Liver (tissue), 9 donors: ENCODE data around the gene DHX57. TPM values are rescaled to one million over a fixed set of nuclear protein-coding genes. Genes with fewer than 3 reads are reported as not detected.

Experiments used
- DNase-seq: peaks from one replicate; pipeline ENCODE4 v3.0.0-alpha.2; 2017; ENCODE audit warnings: low spot score
- H3K27ac ChIP-seq, 2 donors: one replicate each; pipeline ENCODE4 v1.7.0; 2013; ENCODE audit warnings: inconsistent platforms in 2 of 2, low read length in 2 of 2, control low read depth in 1 of 2, low read depth in 1 of 2, mild to moderate bottlenecking in 1 of 2
- H3K27me3 ChIP-seq, 4 donors: one replicate each; pipeline versions ENCODE4 v1.6.1 to v1.7.0; 2013; ENCODE audit warnings: low read length in 3 of 4, inconsistent platforms in 1 of 4, mild to moderate bottlenecking in 1 of 4, moderate library complexity in 1 of 4; ENCODE audit not compliant: control insufficient read depth in 4 of 4, insufficient read depth in 4 of 4
- H3K36me3 ChIP-seq, 4 donors: one replicate each; pipeline versions ENCODE4 v1.6.1 to v1.7.0; 2013; ENCODE audit warnings: low read length in 3 of 4, mild to moderate bottlenecking in 3 of 4, low read depth in 1 of 4, moderate library complexity in 1 of 4; ENCODE audit not compliant: control insufficient read depth in 4 of 4, insufficient read depth in 3 of 4
- H3K4me1 ChIP-seq, 4 donors: one replicate each; pipeline versions ENCODE4 v1.6.1 to v1.7.0; 2013; ENCODE audit warnings: low read length in 3 of 4, mild to moderate bottlenecking in 3 of 4, moderate library complexity in 1 of 4; ENCODE audit not compliant: control insufficient read depth in 4 of 4, insufficient read depth in 4 of 4
- H3K4me3 ChIP-seq, 3 donors: one replicate each; pipeline versions ENCODE4 v1.6.1 to v1.7.0; 2013; ENCODE audit warnings: low read length in 3 of 3, control low read depth in 1 of 3, low read depth in 1 of 3, mild to moderate bottlenecking in 1 of 3
- H3K9ac ChIP-seq, 2 donors: one replicate each; pipeline ENCODE4 v1.7.0; 2013; ENCODE audit warnings: low read length in 2 of 2, mild to moderate bottlenecking in 2 of 2, moderate library complexity in 2 of 2, control low read depth in 1 of 2, low read depth in 1 of 2
- H3K9me3 ChIP-seq, 4 donors: one replicate each; pipeline versions ENCODE4 v1.6.1 to v1.7.0; 2013; ENCODE audit warnings: low read length in 3 of 4; ENCODE audit not compliant: control insufficient read depth in 4 of 4
- EGR1 ChIP-seq, 2 donors: IDR thresholded peaks; 2 replicates each; pipeline ENCODE4 v1.6.1; 2016 to 2018; ENCODE audit warnings: antibody characterized with exemption in 2 of 2, low read depth in 2 of 2
- FOXA2 ChIP-seq: IDR thresholded peaks from 2 replicates; pipeline ENCODE4 v1.6.1; 2016; ENCODE audit warnings: antibody characterized with exemption
- GABPA ChIP-seq, 2 donors: IDR thresholded peaks in 1 of 2; conservative IDR thresholded peaks in 1 of 2; 2 replicates each; pipeline ENCODE4 v1.6.1; 2016; ENCODE audit warnings: antibody characterized with exemption in 2 of 2, mild to moderate bottlenecking in 1 of 2, moderate library complexity in 1 of 2
- HNF4A ChIP-seq, 2 donors: conservative IDR thresholded peaks; 2 replicates each; pipeline ENCODE4 v1.6.1; 2016; ENCODE audit warnings: antibody characterized with exemption in 2 of 2, mild to moderate bottlenecking in 2 of 2
- JUND ChIP-seq, 2 donors: IDR thresholded peaks; 2 replicates each; pipeline ENCODE4 v1.6.1; 2016; ENCODE audit warnings: antibody characterized with exemption in 2 of 2
- NR2F2 ChIP-seq: IDR thresholded peaks from 2 replicates; pipeline ENCODE4 v1.6.1; 2016; ENCODE audit warnings: antibody characterized with exemption
- RAD21 ChIP-seq, 2 donors: IDR thresholded peaks; 2 replicates each; pipeline ENCODE4 v1.6.1; 2016; ENCODE audit warnings: antibody characterized with exemption in 2 of 2, mild to moderate bottlenecking in 2 of 2
- RXRA ChIP-seq, 2 donors: IDR thresholded peaks; 2 replicates each; pipeline ENCODE4 v1.6.1; 2017 to 2018; ENCODE audit warnings: antibody characterized with exemption in 2 of 2, mild to moderate bottlenecking in 1 of 2
- SP1 ChIP-seq: IDR thresholded peaks from 2 replicates; pipeline ENCODE4 v1.6.1; 2018; ENCODE audit warnings: antibody characterized with exemption, mild to moderate bottlenecking
- TAF1 ChIP-seq: conservative IDR thresholded peaks from 2 replicates; pipeline ENCODE4 v1.6.1; 2016; ENCODE audit warnings: antibody characterized with exemption, mild to moderate bottlenecking
- WGBS: extraction: QIAGEN DNeasy Blood & Tissue Kit; methylation state at CpG from one replicate; pipeline ENCODE4 v1.1.7; 2013; 5-methylcytosine and 5-hydroxymethylcytosine counted together
- polyA plus RNA-seq, 2 donors: library from polyadenylated mRNA; stranded (reverse) in 1 of 2; unstranded in 1 of 2; fragments of 200-250 nt in 1 of 2; fragments of >200 nt in 1 of 2; fragmentation: Nextera tagmentation in 1 of 2; extraction: Ambion mirVana in 1 of 2; gene quantifications; one replicate each; pipeline versions ENCODE4 v1.2.1 to v1.2.3, GENCODE V29; 2013 to 2015
- total RNA-seq, 2 donors: library from RNA; depleted of rRNA; stranded (reverse); fragments of >200 nt; gene quantifications; one replicate each; pipeline ENCODE4 v1.2.3, GENCODE V29; 2014
- TF ChIP-seq, protein P1 (sequence below): IDR thresholded peaks from 2 replicates; pipeline ENCODE4 v1.6.1; 2016; ENCODE audit warnings: antibody characterized with exemption, mild to moderate bottlenecking
- TF ChIP-seq, protein P2 (sequence below): IDR thresholded peaks from 2 replicates; pipeline ENCODE4 v1.6.1; 2016; ENCODE audit warnings: antibody characterized with exemption
- TF ChIP-seq, protein P3 (sequence below): fragments of 150-350 bp; IDR thresholded peaks from 2 replicates; pipeline ENCODE4 v1.5.1; 2017; ENCODE audit warnings: improper control_type of control experiment, low read depth, low read length; ENCODE audit not compliant: missing input control
- TF ChIP-seq, protein P4 (sequence below): IDR thresholded peaks from 2 replicates; pipeline ENCODE4 v1.6.1; 2016; ENCODE audit warnings: antibody characterized with exemption
- donor health status: healthy.
- donor health status: healthy.
- donor health status: healthy.
- donor health status: healthy.
- donor health status: healthy.

DHX57 gene
- total and polyA plus RNA-seq, 4 donors: 2.8 to 8.7 (median 5.4) TPM

GRCh38 chr2:38775097-38775920 lies 100.4 kb downstream of the DHX57 start:
- H3K27ac ChIP-seq: no peak overlapping the region
- H3K9me3 ChIP-seq: no peaks in the 10 kb centered on the region
- no peak overlapping the region for H3K4me3 ChIP-seq
- peaks cover 0 to 14% (median 12%) of the 10 kb centered on the region in 4 donors for H3K4me1 ChIP-seq
- TF ChIP-seq, protein P1, sequence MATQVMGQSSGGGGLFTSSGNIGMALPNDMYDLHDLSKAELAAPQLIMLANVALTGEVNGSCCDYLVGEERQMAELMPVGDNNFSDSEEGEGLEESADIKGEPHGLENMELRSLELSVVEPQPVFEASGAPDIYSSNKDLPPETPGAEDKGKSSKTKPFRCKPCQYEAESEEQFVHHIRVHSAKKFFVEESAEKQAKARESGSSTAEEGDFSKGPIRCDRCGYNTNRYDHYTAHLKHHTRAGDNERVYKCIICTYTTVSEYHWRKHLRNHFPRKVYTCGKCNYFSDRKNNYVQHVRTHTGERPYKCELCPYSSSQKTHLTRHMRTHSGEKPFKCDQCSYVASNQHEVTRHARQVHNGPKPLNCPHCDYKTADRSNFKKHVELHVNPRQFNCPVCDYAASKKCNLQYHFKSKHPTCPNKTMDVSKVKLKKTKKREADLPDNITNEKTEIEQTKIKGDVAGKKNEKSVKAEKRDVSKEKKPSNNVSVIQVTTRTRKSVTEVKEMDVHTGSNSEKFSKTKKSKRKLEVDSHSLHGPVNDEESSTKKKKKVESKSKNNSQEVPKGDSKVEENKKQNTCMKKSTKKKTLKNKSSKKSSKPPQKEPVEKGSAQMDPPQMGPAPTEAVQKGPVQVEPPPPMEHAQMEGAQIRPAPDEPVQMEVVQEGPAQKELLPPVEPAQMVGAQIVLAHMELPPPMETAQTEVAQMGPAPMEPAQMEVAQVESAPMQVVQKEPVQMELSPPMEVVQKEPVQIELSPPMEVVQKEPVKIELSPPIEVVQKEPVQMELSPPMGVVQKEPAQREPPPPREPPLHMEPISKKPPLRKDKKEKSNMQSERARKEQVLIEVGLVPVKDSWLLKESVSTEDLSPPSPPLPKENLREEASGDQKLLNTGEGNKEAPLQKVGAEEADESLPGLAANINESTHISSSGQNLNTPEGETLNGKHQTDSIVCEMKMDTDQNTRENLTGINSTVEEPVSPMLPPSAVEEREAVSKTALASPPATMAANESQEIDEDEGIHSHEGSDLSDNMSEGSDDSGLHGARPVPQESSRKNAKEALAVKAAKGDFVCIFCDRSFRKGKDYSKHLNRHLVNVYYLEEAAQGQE: no peak
- TF ChIP-seq, protein P2, sequence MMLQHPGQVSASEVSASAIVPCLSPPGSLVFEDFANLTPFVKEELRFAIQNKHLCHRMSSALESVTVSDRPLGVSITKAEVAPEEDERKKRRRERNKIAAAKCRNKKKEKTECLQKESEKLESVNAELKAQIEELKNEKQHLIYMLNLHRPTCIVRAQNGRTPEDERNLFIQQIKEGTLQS: no peak
- TF ChIP-seq FOXA2: no peak
- TF ChIP-seq, protein P3, sequence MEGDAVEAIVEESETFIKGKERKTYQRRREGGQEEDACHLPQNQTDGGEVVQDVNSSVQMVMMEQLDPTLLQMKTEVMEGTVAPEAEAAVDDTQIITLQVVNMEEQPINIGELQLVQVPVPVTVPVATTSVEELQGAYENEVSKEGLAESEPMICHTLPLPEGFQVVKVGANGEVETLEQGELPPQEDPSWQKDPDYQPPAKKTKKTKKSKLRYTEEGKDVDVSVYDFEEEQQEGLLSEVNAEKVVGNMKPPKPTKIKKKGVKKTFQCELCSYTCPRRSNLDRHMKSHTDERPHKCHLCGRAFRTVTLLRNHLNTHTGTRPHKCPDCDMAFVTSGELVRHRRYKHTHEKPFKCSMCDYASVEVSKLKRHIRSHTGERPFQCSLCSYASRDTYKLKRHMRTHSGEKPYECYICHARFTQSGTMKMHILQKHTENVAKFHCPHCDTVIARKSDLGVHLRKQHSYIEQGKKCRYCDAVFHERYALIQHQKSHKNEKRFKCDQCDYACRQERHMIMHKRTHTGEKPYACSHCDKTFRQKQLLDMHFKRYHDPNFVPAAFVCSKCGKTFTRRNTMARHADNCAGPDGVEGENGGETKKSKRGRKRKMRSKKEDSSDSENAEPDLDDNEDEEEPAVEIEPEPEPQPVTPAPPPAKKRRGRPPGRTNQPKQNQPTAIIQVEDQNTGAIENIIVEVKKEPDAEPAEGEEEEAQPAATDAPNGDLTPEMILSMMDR: no peak
- no peak for TF ChIP-seq TAF1
- TF ChIP-seq SP1: no peak
- no peak for TF ChIP-seq JUND (IDR thresholded peaks at IDR 0.05)
- TF ChIP-seq, protein P4, sequence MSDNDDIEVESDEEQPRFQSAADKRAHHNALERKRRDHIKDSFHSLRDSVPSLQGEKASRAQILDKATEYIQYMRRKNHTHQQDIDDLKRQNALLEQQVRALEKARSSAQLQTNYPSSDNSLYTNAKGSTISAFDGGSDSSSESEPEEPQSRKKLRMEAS: no peak
- no peak for TF ChIP-seq RXRA (IDR thresholded peaks at IDR 0.05)
- no peak for TF ChIP-seq RAD21 (IDR thresholded peaks at IDR 0.05)
- no peak for TF ChIP-seq EGR1 (IDR thresholded peaks at IDR 0.05; ENCODE audit: low read depth in 2 of 2)
- no peak for TF ChIP-seq GABPA (IDR thresholded peaks at IDR 0.05 in 1 of 2, conservative IDR thresholded peaks at IDR 0.05 in 1 of 2)
- no peaks in the 10 kb centered on the region for H3K27me3 ChIP-seq
- no peak for DNase-seq
- H3K9ac ChIP-seq: no peak overlapping the region
- 86% methylated on average over 17 of the region's 17 CpGs for WGBS
- H3K36me3 ChIP-seq: peaks cover 0 to under 1% (median 0%) of the 10 kb centered on the region in 4 donors

DNA sequence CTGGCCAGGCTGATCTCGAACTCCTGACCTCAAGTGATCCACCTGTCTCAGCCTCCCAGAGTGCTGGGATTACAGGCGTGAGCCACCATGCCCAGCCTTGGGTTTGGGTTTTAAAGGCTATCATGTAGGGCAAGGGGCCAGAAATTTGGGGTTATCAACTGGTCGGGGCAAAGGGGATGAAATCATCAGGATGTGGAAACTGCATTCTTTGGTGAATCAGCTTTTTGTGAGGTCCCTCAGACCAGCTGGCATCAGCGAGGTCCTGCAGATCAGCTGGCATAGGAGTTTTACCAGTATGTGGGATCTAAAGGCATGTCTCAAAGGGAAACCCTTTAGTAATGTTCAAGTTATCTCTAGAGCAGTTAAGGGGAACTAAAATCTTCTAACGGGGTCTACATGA lies 104.1 kb downstream of the DHX57 start:
- TF ChIP-seq FOXA2: no peak
- peak; percentile 29 to 64 for TF ChIP-seq JUND (IDR thresholded peaks at IDR 0.05)
- TF ChIP-seq, protein P2: peak; percentile 77
- TF ChIP-seq SP1: peak; percentile 33
- TF ChIP-seq RXRA (IDR thresholded peaks at IDR 0.05): peak; percentile 75 to 76
- no peak for TF ChIP-seq NR2F2
- TF ChIP-seq HNF4A (conservative IDR thresholded peaks at IDR 0.05): peak; percentile 57 to 64
- peak in 1 of 2 donors; percentile 38 for TF ChIP-seq RAD21 (IDR thresholded peaks at IDR 0.05)
- H3K9ac ChIP-seq: no peak overlapping the region
- H3K27me3 ChIP-seq: no peaks in the 10 kb centered on the region
- 32% methylated on average over 5 of the region's 5 CpGs for WGBS
- no peaks in the 10 kb centered on the region for H3K9me3 ChIP-seq
- H3K27ac ChIP-seq: peak overlapping the region; percentile 46 to 58
- peaks cover 2 to 10% (median 7%) of the 10 kb centered on the region in 4 donors for H3K4me1 ChIP-seq
- no peak overlapping the region for H3K4me3 ChIP-seq
- DNase-seq: no peak
- no peaks in the 10 kb centered on the region for H3K36me3 ChIP-seq
